ENCODE measurements around the gene OR4D1. TPM values are rescaled to one million over a fixed set of nuclear protein-coding genes. Genes with fewer than 3 reads are reported as not detected.

OR4D1 gene
- total and polyA plus RNA-seq, 9 of the 15 experiments (the other 6 are each of a cell fraction or from before 2014, with no cell fraction given), result not detected

GRCh38 chr17:58208344-58208743 is 60.2 kb downstream of the OR4D1 start:
- no peak for FAIRE-seq
- no peak for TF ChIP-seq SMC3 (conservative IDR thresholded peaks at IDR 0.05; ENCODE audit: insufficient read depth, low read depth, low read length)
- no peak for TF ChIP-seq SMARCC2 (IDR thresholded peaks at IDR 0.05; ENCODE audit: low read depth)
- TF ChIP-seq NR4A1 (CRISPR knock-in tag; IDR thresholded peaks at IDR 0.05), result no peak
- no peak for TF ChIP-seq NR4A1 (tag; IDR thresholded peaks at IDR 0.05)
- no peak for TF ChIP-seq TAF7 (tag; IDR thresholded peaks at IDR 0.05)
- no peak for TF ChIP-seq HLTF (IDR thresholded peaks at IDR 0.05)
- no peak for TF ChIP-seq ZNF449 (CRISPR knock-in tag; IDR thresholded peaks at IDR 0.05)
- TF ChIP-seq EWSR1 (IDR thresholded peaks at IDR 0.05; ENCODE audit: borderline replicate concordance, low read depth, partially characterized antibody), result no peak
- no peak for TF ChIP-seq MCM7 (IDR thresholded peaks at IDR 0.05)
- TF ChIP-seq HINFP (tag; conservative IDR thresholded peaks at IDR 0.05; ENCODE audit: low read depth), result no peak
- TF ChIP-seq SUPT5H (IDR thresholded peaks at IDR 0.05), result no peak
- TF ChIP-seq ZBTB40 (IDR thresholded peaks at IDR 0.05), result no peak
- TF ChIP-seq ZBTB40 (CRISPR knock-in tag; IDR thresholded peaks at IDR 0.05), result no peak

More at GRCh38 chr17:58208344-58208743, 60.2 kb downstream of the OR4D1 start:
- no peaks in the 10 kb centered on the region for H3K4me1 ChIP-seq (replicated peaks in 1 of 2; ENCODE audit: control insufficient read depth in 2 of 2, insufficient read depth in 2 of 2, low read length in 2 of 2)
- no peaks in the 10 kb centered on the region for H4K20me1 ChIP-seq (replicated peaks; ENCODE audit: control insufficient read depth, insufficient read depth, low read length)
- no peak overlapping the region for H2AFZ ChIP-seq (ENCODE audit: low read depth, low read length)
- H3K79me2 ChIP-seq (ENCODE audit: control insufficient read depth, insufficient read depth, low read length), result no peaks in the 10 kb centered on the region
- ChIA-PET POLR2A (no interaction called here), CTCF (ENCODE audit: low intra/inter-chr PET ratio) (no interaction called here)
- H3K4me2 ChIP-seq (ENCODE audit: insufficient read depth, low read length), result no peak overlapping the region
- intact Hi-C loops (cut with micrococcal nuclease) (no loop called here), in situ Hi-C loops (cut with MboI) (no loop called here)
- BruUV-seq (replicated peaks), result no TSS peak
- ATAC-seq (no peak), DNase-seq (ENCODE audit: extremely low read depth in 1 of 4, low spot score in 3 of 4) (no peak)
- no peaks in the 10 kb centered on the region for H3K27me3 ChIP-seq (ENCODE audit: control insufficient read depth in 2 of 2, insufficient read depth in 2 of 2, low read length in 2 of 2)
- no peaks in the 10 kb centered on the region for H3K9me1 ChIP-seq (ENCODE audit: control insufficient read depth, insufficient read depth, low read length)
- H3K27ac ChIP-seq (ENCODE audit: extremely low read depth, low read depth, low read length), result no peak overlapping the region
- H3K9me3 ChIP-seq (replicated peaks; ENCODE audit: control insufficient read depth, insufficient read depth, low read depth, low read length), result no peaks in the 10 kb centered on the region
- H3K9ac ChIP-seq (ENCODE audit: insufficient read depth in 1 of 2, low read depth in 2 of 2, low read length in 2 of 2), result no peak overlapping the region
- WGBS (ENCODE audit: insufficient coverage, low coverage, missing lambda C conversion rate), result 83% methylated on average over 4 of the region's 5 CpGs
- peaks cover 52% of the 10 kb centered on the region; the same call in 2 of the 3 replicates for H3K36me3 ChIP-seq (ENCODE audit: control insufficient read depth, insufficient read depth, low read length)
- no peak overlapping the region for H3K4me3 ChIP-seq
